ENCODE data around the gene JPT2. TPM values are rescaled to one million over a fixed set of nuclear protein-coding genes. Genes with fewer than 3 reads are reported as not detected.

Gene JPT2
- total and polyA plus RNA-seq, 8 donors = 13.4 to 118 (median 37.1) TPM

DNA sequence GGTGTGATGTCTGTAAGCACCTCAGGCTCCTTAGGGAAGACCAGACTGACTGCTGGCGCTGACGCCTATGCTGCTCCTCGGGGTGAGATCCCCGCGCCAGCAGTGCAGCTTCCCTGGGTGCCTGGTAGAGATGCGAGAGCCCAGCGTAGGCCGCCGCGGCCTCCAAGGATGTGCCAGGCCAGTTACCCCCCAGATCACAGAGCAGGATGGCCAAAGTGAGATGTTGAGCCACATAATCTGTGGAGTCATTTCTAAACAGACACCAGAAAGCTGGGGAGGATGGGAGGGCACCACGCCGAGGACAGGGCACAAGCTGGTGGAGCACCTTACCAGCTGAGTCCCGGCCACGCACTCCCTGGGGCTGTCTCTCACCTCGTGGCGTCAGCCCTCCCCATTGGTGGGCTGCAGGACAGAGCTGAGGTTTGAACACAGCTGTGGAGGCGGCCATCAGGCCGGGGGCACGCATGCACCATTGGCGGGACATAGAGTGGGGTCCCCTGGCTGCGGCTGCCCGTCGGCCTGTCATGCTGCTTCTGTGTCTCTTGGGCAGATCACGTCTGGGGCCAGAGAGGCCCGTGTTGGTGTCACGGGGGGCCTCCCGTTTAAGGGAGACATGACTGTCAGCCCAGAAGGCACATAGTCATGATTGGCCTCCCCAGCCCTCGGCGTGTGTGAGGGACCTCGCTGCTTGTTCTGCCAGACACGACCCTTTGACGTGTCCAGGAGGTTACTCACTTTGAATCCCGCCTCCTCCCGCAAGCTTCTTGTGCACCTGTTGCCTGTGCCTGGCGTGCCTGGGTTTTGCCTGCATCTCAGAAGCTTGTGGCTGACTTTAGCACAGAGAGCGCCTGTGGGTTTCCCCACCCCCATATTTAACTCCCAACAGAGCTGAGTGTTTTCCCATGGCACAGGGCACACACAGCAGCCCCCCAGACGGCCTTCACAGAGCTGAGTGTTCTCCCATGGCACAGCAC lies 49.9 kb downstream of the JPT2 start:
- Histone ChIP-seq H3K9me3 (no peaks in the 10 kb centered on the region), H3K36me3 (peaks cover 46 to 89% (median 88%) of the 10 kb centered on the region in 4 donors), H3K4me1 (peaks cover 7 to 14% (median 10%) of the 10 kb centered on the region in 4 donors), H3K4me3 (no peak overlapping the region), H3K27ac (no peak overlapping the region), H3K27me3 (no peaks in the 10 kb centered on the region)
- TF ChIP-seq, protein P1, sequence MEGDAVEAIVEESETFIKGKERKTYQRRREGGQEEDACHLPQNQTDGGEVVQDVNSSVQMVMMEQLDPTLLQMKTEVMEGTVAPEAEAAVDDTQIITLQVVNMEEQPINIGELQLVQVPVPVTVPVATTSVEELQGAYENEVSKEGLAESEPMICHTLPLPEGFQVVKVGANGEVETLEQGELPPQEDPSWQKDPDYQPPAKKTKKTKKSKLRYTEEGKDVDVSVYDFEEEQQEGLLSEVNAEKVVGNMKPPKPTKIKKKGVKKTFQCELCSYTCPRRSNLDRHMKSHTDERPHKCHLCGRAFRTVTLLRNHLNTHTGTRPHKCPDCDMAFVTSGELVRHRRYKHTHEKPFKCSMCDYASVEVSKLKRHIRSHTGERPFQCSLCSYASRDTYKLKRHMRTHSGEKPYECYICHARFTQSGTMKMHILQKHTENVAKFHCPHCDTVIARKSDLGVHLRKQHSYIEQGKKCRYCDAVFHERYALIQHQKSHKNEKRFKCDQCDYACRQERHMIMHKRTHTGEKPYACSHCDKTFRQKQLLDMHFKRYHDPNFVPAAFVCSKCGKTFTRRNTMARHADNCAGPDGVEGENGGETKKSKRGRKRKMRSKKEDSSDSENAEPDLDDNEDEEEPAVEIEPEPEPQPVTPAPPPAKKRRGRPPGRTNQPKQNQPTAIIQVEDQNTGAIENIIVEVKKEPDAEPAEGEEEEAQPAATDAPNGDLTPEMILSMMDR (IDR thresholded peaks at IDR 0.05) = no peak
- TF ChIP-seq EP300 (IDR thresholded peaks at IDR 0.05) (no peak), POLR2A (IDR thresholded peaks at IDR 0.05) (no peak), POLR2AphosphoS5 (IDR thresholded peaks at IDR 0.05) (no peak)
- DNase-seq = no peak
- intact Hi-C loops (cut with DNase I; ENCODE audit: low total_unique reads) = no loop called here
- 80 to 94% (median 91%) methylated on average over 11 to 37 of the region's 37 CpGs for WGBS, 5 donors

DNA sequence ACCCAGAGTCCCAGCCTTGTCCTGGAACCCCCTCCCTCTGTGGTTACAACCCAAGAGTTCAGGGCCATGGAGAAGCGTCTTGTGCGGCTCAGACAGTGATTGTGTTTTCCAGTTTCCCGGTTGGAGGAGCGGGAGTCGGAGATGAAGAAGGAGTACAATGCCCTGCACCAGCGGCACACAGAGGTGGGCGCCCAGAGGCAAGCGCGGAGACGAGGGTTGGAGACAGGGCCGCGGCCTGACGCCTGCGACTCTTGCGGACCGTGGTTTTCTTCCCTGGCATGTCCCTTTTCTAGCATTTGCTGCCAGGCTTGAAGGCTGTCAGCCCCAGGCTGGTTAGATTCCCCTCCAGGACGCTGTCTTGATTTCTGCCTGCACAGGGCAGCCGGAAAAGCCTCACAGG lies 50.9 kb downstream of the JPT2 start:
- Histone ChIP-seq H3K4me1 (peaks cover 0 to 3% (median under 1%) of the 10 kb centered on the region in 4 donors), H3K27me3 (no peaks in the 10 kb centered on the region), H3K36me3 (peaks cover 57 to 100% (median 98%) of the 10 kb centered on the region in 4 donors), H3K4me3 (no peak overlapping the region), H3K9me3 (no peaks in the 10 kb centered on the region), H3K27ac (no peak overlapping the region)
- intact Hi-C loops (cut with DNase I; ENCODE audit: low total_unique reads) = no loop called here
- TF ChIP-seq POLR2AphosphoS5 (IDR thresholded peaks at IDR 0.05) = no peak
- TF ChIP-seq POLR2A (IDR thresholded peaks at IDR 0.05) = no peak
- TF ChIP-seq EP300 (IDR thresholded peaks at IDR 0.05) = no peak
- TF ChIP-seq, protein P1 (IDR thresholded peaks at IDR 0.05) = no peak
- DNase-seq = no peak
- 93 to 99% (median 97%) methylated on average over 18 of the region's 18 CpGs for WGBS, 5 donors

DNA sequence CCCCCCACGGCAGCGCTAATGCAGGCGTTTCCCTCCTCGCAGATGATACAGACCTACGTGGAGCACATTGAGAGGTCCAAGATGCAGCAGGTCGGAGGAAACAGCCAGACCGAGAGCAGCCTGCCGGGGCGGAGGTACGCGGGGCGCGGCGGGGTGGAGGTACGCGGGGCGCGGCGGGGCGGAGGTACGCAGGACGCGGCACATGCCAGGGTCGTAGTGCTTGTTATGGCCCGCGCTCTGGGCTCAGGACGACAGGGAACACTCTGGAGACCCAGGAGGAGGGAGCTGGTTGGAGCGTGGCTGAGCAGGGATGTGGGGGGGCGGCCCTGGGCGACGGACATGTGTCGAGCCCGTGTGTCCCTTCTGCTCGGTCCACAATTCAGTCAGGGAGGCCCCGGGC lies 51.4 kb downstream of the JPT2 start:
- 93 to 95% (median 94%) methylated on average over 34 to 35 of the region's 35 CpGs for WGBS, 5 donors
- Histone ChIP-seq H3K9me3 (no peaks in the 10 kb centered on the region), H3K4me3 (no peak overlapping the region), H3K27ac (no peak overlapping the region), H3K36me3 (peaks cover 61 to 100% (median 100%) of the 10 kb centered on the region in 4 donors), H3K27me3 (no peaks in the 10 kb centered on the region), H3K4me1 (no peaks in the 10 kb centered on the region)
- TF ChIP-seq, protein P1 (IDR thresholded peaks at IDR 0.05) = no peak
- no peak for TF ChIP-seq EP300 (IDR thresholded peaks at IDR 0.05)
- no peak for TF ChIP-seq POLR2A (IDR thresholded peaks at IDR 0.05)
- no peak for TF ChIP-seq POLR2AphosphoS5 (IDR thresholded peaks at IDR 0.05)
- DNase-seq = no peak
- intact Hi-C loops (cut with DNase I; ENCODE audit: low total_unique reads) = no loop called here

DNA sequence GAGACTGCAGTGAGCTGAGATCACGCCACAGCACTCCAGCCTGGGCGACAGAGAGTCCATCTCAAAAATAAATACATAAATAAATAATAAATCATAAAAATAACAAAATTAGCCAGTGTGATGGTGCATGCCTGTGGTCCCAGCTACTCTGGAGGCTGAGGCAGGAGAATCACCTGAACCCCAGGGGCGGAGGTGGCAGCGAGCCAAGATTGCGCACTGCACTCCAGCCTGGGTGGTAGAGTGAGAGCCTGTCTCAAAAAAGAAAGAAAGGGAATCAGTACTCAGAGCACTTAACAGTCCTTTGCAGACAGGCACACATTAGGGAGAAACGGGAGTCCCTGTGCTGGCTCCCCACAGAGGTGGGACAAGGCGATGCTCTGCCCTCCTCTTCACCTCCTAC lies 53.0 kb downstream of the JPT2 start:
- Histone ChIP-seq H3K36me3 (peaks cover 63 to 92% (median 91%) of the 10 kb centered on the region in 4 donors), H3K4me3 (no peak overlapping the region), H3K9me3 (no peaks in the 10 kb centered on the region), H3K27ac (no peak overlapping the region), H3K4me1 (no peaks in the 10 kb centered on the region), H3K27me3 (no peaks in the 10 kb centered on the region)
- 89 to 98% (median 95%) methylated on average over 7 of the region's 7 CpGs for WGBS, 5 donors
- TF ChIP-seq POLR2AphosphoS5 (IDR thresholded peaks at IDR 0.05) = no peak
- TF ChIP-seq POLR2A (IDR thresholded peaks at IDR 0.05) = no peak
- no peak for TF ChIP-seq EP300 (IDR thresholded peaks at IDR 0.05)
- TF ChIP-seq, protein P1 (IDR thresholded peaks at IDR 0.05) = no peak
- intact Hi-C loops (cut with DNase I; ENCODE audit: low total_unique reads) = no loop called here
- DNase-seq = no peak
